Neural progenitor cell (in vitro differentiated cells): ENCODE data around the gene ANKRD30B.
"Not testable (repeated sequence)": the region's sequence is repeated elsewhere in the genome, so short reads cannot be mapped to it uniquely, and the experiment has no call there.

Source experiments
- CTCF ChIP-seq: fragments of 200-600 bp; sonication (generic); IDR thresholded peaks from 2 replicates; pipeline ENCODE4 v1.5.1; 2017; ENCODE audit warnings: antibody characterized with exemption, mild to moderate bottlenecking
- EZH2 ChIP-seq: fragments of 200-600 bp; sonication (generic); IDR thresholded peaks from 2 replicates; pipeline ENCODE4 v1.6.1; 2017; ENCODE audit warnings: antibody characterized with exemption, mild to moderate bottlenecking, moderate library complexity
- EZH2phosphoT487 ChIP-seq: fragments of 200-600 bp; sonication (generic); IDR thresholded peaks from 2 replicates; pipeline ENCODE4 v1.6.1; 2017; ENCODE audit warnings: antibody characterized with exemption

DNA sequence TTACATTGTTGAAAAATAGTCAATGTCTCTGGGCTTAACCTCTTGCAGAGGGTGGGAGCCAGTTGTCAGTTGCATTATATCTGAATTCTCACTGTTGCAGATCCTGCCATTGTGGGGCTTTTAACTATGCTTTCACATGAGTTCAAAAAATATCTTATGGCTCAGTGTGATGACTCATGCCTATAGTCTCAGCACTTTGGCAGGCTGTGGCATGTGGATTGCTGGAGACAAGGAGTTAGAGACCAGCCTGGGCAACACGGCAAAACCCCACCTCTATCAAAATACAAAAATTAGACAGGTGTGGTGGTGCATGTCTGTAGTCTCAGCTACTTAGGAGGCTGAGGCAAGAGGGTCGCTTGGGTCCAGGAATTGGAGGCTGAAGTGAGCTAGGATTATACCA is 38.2 kb upstream of the ANKRD30B start:
- TF ChIP-seq CTCF, EZH2, EZH2phosphoT487: not testable (repeated sequence)
